Neuron (in vitro differentiated cells): ENCODE measurements around the gene HSPG2.
"Not testable (repeated sequence)": the region's sequence is repeated elsewhere in the genome, so short reads cannot be mapped to it uniquely, and the experiment has no call there.

Experiments used
- H2AFZ ChIP-seq: one replicate; pipeline ENCODE4 v1.6.1; 2013; ENCODE audit warnings: low read depth, mild to moderate bottlenecking, inconsistent platforms, low read length, moderate library complexity
- H3K27me3 ChIP-seq: one replicate; pipeline ENCODE4 v1.6.1; 2013; ENCODE audit warnings: low read length; ENCODE audit not compliant: insufficient read depth
- H3K36me3 ChIP-seq: one replicate; pipeline ENCODE4 v1.6.1; 2013; ENCODE audit warnings: low read length; ENCODE audit not compliant: insufficient read depth
- H3K4me1 ChIP-seq: one replicate; pipeline ENCODE4 v1.6.1; 2013; ENCODE audit warnings: low read length; ENCODE audit not compliant: insufficient read depth
- H3K4me3 ChIP-seq: 2 replicates; pipeline ENCODE4 v1.5.1; 2013; ENCODE audit warnings: mild to moderate bottlenecking, low read length, moderate library complexity
- H3K9me3 ChIP-seq: one replicate; pipeline ENCODE4 v1.6.1; 2013; ENCODE audit warnings: low read length

The HSPG2 gene

GRCh38 chr1:21937034-21937371, at the start of gene HSPG2:
Gene HSPG2, minus strand, starts transcription at chr1:21937310. Its CDS starts 93 bp downstream, at chr1:21937217.
- Histone ChIP-seq H3K36me3 (no peaks in the 10 kb centered on the region), H3K27me3 (no peaks in the 10 kb centered on the region), H3K9me3 (no peaks in the 10 kb centered on the region), H2AFZ (peak within 1 kb of the TSS; percentile 53), H3K4me3 (peak within 1 kb of the TSS; percentile 47), H3K4me1 (peaks cover 30% of the 10 kb centered on the region)

DNA sequence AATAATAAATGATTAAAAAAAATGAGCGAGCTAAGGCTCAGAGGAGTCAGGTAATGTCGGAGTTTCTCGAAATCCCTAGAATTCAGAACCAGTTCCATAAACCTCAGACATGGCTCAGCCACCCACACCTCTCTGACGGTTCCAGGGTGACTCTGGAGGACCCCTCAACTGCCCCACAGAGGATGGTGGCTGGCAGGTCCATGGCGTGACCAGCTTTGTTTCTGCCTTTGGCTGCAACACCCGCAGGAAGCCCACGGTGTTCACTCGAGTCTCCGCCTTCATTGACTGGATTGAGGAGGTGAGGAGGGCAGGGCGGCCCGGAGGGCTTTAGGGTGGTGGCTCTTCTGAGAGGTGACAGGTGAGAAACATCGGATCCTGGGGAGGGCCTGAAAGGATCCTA, 49.3 kb upstream of the HSPG2 start:
- H3K9me3 ChIP-seq, H2AFZ ChIP-seq, H3K27me3 ChIP-seq, H3K36me3 ChIP-seq, H3K4me1 ChIP-seq, H3K4me3 ChIP-seq: not testable (repeated sequence)

GRCh38 chr1:21985893-21986292, 48.8 kb upstream of the HSPG2 start:
- H3K4me3 ChIP-seq, H3K27me3 ChIP-seq, H3K36me3 ChIP-seq: not testable (repeated sequence)

GRCh38 chr1:21983539-21983938, 46.4 kb upstream of the HSPG2 start:
- not testable (repeated sequence) for H3K4me3 ChIP-seq, H3K36me3 ChIP-seq, H3K27me3 ChIP-seq, H3K9me3 ChIP-seq, H3K4me1 ChIP-seq, H2AFZ ChIP-seq

More at GRCh38 chr1:21985893-21986292, 48.8 kb upstream of the HSPG2 start:
- not testable (repeated sequence) for H3K4me1 ChIP-seq, H3K9me3 ChIP-seq, H2AFZ ChIP-seq

- not testable (repeated sequence) for H3K27me3 ChIP-seq, H3K4me1 ChIP-seq, H3K9me3 ChIP-seq, H3K4me3 ChIP-seq, H3K36me3 ChIP-seq, H2AFZ ChIP-seq
Observed at GRCh38 chr1:21982122-21982521, 45.0 kb upstream of the HSPG2 start.

DNA sequence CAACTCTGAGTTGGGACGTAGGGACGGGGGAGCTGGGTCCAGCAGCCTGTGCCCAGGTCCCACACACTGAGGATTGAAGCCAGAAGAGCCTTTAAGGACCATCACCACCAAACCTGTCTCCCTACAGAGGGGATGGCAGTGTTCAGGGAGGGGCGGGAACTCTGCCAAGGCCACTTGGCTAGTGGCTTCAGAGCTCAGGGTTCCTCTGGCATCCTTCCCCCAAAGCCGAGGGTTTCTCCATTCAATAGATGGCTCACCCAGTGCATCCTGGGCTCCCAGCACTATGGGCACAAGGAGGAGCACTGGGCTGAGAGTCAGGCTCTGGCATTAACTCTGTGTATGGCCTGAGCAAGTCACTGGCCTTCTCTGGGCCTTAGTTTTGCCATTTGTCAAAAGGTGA, 44.1 kb upstream of the HSPG2 start:
- not testable (repeated sequence) for H2AFZ ChIP-seq, H3K27me3 ChIP-seq

GRCh38 chr1:21980515-21981220, 43.6 kb upstream of the HSPG2 start:
- H3K9me3 ChIP-seq, H3K4me1 ChIP-seq, H3K4me3 ChIP-seq, H2AFZ ChIP-seq, H3K36me3 ChIP-seq, H3K27me3 ChIP-seq: not testable (repeated sequence)

More for the DNA sequence above, 44.1 kb upstream of the HSPG2 start:
- not testable (repeated sequence) for H3K4me3 ChIP-seq, H3K36me3 ChIP-seq, H3K9me3 ChIP-seq, H3K4me1 ChIP-seq

DNA sequence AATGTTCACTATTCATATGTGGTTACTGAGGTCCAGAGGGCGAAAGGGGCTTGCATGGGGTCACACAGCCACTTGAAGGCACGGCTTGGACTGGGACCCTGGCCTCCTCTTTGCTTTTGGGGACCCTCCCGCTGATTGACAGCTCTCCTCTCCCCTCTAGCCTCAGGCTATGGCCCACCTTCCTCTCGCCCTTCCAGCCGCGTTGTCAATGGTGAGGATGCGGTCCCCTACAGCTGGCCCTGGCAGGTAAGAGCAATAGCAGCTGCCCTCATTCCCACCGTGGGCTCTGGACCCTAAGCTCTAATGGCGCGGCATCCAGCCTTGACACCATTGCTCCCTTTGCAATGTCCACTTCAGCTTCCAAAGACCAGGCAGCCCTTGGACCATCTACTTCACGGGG, 41.1 kb upstream of the HSPG2 start:
- H3K9me3 ChIP-seq, H3K27me3 ChIP-seq, H3K36me3 ChIP-seq, H3K4me1 ChIP-seq, H2AFZ ChIP-seq, H3K4me3 ChIP-seq: not testable (repeated sequence)

DNA sequence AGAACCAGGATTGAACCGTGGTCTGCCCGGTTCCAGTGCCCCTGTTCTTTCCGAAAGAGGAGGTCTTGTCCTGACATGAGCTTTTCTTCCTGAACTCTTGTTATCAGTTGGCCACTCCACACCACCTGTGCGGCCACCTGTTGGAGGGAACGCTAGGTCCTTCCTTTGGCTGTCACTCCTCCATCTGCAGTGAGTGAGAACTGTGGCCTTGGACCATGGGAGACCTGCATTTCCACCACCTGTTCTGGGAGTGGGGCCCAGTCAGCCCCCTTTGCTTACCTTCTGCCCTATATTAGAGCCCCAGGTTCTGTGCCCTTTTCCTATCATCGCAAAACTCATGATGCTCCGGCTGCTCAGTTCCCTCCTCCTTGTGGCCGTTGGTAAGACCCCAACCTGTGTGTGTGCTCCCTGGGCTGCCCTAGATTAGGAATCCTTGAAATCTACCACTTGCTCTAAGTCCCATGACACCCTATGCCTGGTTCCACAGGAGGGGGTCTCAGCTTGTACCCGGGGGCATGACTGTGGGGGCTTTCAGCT, 39.7 kb upstream of the HSPG2 start, which contains the start of gene CELA3B:
CELA3B (plus strand) TSS at position 320 of the 537 bp plus-strand sequence; CDS start at position 338, 18 bp downstream.
- not testable (repeated sequence) for H3K36me3 ChIP-seq, H3K4me1 ChIP-seq, H2AFZ ChIP-seq, H3K9me3 ChIP-seq, H3K4me3 ChIP-seq, H3K27me3 ChIP-seq

- not testable (repeated sequence) for H3K27me3 ChIP-seq, H2AFZ ChIP-seq, H3K36me3 ChIP-seq, H3K4me3 ChIP-seq, H3K4me1 ChIP-seq, H3K9me3 ChIP-seq
Observed at GRCh38 chr1:21975296-21975695, 38.2 kb upstream of the HSPG2 start.

- H3K27me3 ChIP-seq, H3K36me3 ChIP-seq, H3K4me1 ChIP-seq, H3K4me3 ChIP-seq, H2AFZ ChIP-seq, H3K9me3 ChIP-seq: not testable (repeated sequence)
Observed at GRCh38 chr1:21974699-21975098, 37.6 kb upstream of the HSPG2 start.

DNA sequence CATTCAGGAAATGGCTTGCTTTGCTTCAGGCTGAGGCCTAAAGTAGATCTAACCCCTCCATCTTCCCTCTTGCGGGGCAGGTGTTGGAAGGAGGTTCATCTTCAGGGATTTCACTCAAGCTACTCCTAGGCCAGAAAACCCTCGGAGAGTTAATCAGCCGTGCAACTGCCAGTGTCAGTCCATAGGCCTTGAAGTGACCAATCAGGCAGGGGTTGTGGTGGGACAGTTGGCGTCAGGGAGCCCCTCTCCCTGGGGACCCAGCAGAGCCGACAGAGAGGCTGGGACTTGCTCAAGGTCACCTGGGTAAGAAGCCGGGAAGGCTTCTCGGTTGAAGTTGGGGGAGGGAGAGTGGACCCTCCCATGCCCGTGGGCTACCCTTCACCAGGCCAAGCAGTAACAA, 36.8 kb upstream of the HSPG2 start:
- H3K4me1 ChIP-seq, H3K36me3 ChIP-seq, H2AFZ ChIP-seq, H3K27me3 ChIP-seq, H3K9me3 ChIP-seq, H3K4me3 ChIP-seq: not testable (repeated sequence)

GRCh38 chr1:21972973-21973441, 35.9 kb upstream of the HSPG2 start:
- H3K27me3 ChIP-seq, H3K4me3 ChIP-seq, H3K9me3 ChIP-seq, H2AFZ ChIP-seq, H3K36me3 ChIP-seq, H3K4me1 ChIP-seq: not testable (repeated sequence)

DNA sequence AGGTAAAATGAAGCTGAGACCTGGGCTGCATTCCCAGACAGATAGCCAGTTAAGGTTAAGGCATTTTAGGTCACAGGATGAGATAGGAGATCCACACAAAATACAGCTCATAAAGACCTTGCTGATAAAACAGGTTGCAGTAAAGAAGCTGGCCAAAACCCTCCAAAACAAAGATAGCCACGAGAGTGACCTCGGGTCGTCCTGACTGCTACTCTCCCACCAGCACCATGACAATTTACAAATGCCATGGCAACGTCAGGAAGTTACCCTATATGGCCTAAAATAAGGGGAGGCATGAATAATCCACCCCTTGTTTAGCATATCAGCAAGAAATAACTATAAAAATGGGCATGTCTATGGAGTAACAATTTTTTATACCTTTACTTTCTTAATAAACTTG, 33.4 kb upstream of the HSPG2 start:
- not testable (repeated sequence) for H2AFZ ChIP-seq, H3K9me3 ChIP-seq, H3K27me3 ChIP-seq, H3K4me3 ChIP-seq, H3K4me1 ChIP-seq, H3K36me3 ChIP-seq
